OCI-LY3 (cell line): ENCODE results near the gene PSIP1.

ENCODE experiments used
- CTCF ChIP-seq: fragments of 200-600, 300-600 bp; sonication (generic); IDR thresholded peaks from 2 replicates; pipeline ENCODE4 v1.5.1; 2014; ENCODE audit warnings: antibody characterized with exemption, low read length, low read depth
- EZH2phosphoT487 ChIP-seq: fragments of 200-600 bp; shearing (Covaris generic); IDR thresholded peaks from 2 replicates; pipeline ENCODE4 v1.6.1; 2018; ENCODE audit warnings: antibody characterized with exemption, mixed run types, low read depth

- TF ChIP-seq CTCF: no peak
- no peak for TF ChIP-seq EZH2phosphoT487
Measured at GRCh38 chr9:15461601-15462000, 49.2 kb downstream of the PSIP1 start.
